ENCODE measurements around the gene PRKAR1A. TPM values are rescaled to one million over a fixed set of nuclear protein-coding genes. Genes with fewer than 3 reads are reported as not detected.
A peak's percentile ranks its signal among the peaks of the same experiment; 100 is the strongest.
"Not testable (repeated sequence)": the region's sequence is repeated elsewhere in the genome, so short reads cannot be mapped to it uniquely, and the experiment has no call there.

The PRKAR1A gene
- 100 to 1,000 TPM; 340 to 398 (median 369) TPM for polyA plus RNA-seq (ENCODE audit: insufficient read length in 4 of 4)

GRCh38 chr17:68512247-68512959, at the start of gene PRKAR1A:
Gene PRKAR1A, plus strand, starts transcription at chr17:68512430. Its CDS starts 2,970 bp downstream, at chr17:68515400.
- peak in 3 of 4 donors; percentile 95 to 96 (median 95) for DNase-seq (ENCODE audit: low read depth in 4 of 4, low spot score in 2 of 4)

GRCh38 chr17:68463211-68464019, 48.8 kb upstream of the PRKAR1A start:
- DNase-seq (ENCODE audit: low read depth in 4 of 4, low spot score in 2 of 4): no peak

GRCh38 chr17:68468334-68468733, 43.9 kb upstream of the PRKAR1A start:
- DNase-seq (ENCODE audit: low read depth in 4 of 4, low spot score in 2 of 4): no peak

GRCh38 chr17:68468788-68469187, 43.4 kb upstream of the PRKAR1A start:
- no peak for DNase-seq (ENCODE audit: low read depth in 4 of 4, low spot score in 2 of 4)

- no peak for DNase-seq (ENCODE audit: low read depth in 4 of 4, low spot score in 2 of 4)
These were observed 41.3 kb upstream of the PRKAR1A start for GRCh38 chr17:68470961-68471360.

GRCh38 chr17:68480885-68481284, 31.3 kb upstream of the PRKAR1A start:
- no peak for DNase-seq (ENCODE audit: low read depth in 4 of 4, low spot score in 2 of 4)

- no peak for DNase-seq (ENCODE audit: low read depth in 4 of 4, low spot score in 2 of 4)
These were observed 29.6 kb upstream of the PRKAR1A start for GRCh38 chr17:68482576-68483041.

- DNase-seq (ENCODE audit: low read depth in 4 of 4, low spot score in 2 of 4): no peak
These were observed 27.8 kb upstream of the PRKAR1A start for GRCh38 chr17:68484458-68484857.

GRCh38 chr17:68489919-68490318, 22.3 kb upstream of the PRKAR1A start:
- DNase-seq (ENCODE audit: low read depth in 4 of 4, low spot score in 2 of 4): no peak

GRCh38 chr17:68491381-68492231, 20.6 kb upstream of the PRKAR1A start:
- no peak for DNase-seq (ENCODE audit: low read depth in 4 of 4, low spot score in 2 of 4)

- DNase-seq (ENCODE audit: low read depth in 4 of 4, low spot score in 2 of 4): not testable (repeated sequence)
These were observed 19.7 kb upstream of the PRKAR1A start for GRCh38 chr17:68492394-68493054.

- DNase-seq (ENCODE audit: low read depth in 4 of 4, low spot score in 2 of 4): no peak
These were observed 17.1 kb upstream of the PRKAR1A start for GRCh38 chr17:68495081-68495480.

- no peak for DNase-seq (ENCODE audit: low read depth in 4 of 4, low spot score in 2 of 4)
These were observed 14.3 kb upstream of the PRKAR1A start for GRCh38 chr17:68497885-68498319.

- no peak for DNase-seq (ENCODE audit: low read depth in 4 of 4, low spot score in 2 of 4)
These were observed 13.5 kb upstream of the PRKAR1A start for GRCh38 chr17:68498479-68499326.

GRCh38 chr17:68499587-68499986, 12.6 kb upstream of the PRKAR1A start:
- DNase-seq (ENCODE audit: low read depth in 4 of 4, low spot score in 2 of 4): no peak

GRCh38 chr17:68501074-68501473, 11.2 kb upstream of the PRKAR1A start:
- DNase-seq (ENCODE audit: low read depth in 4 of 4, low spot score in 2 of 4): no peak

- DNase-seq (ENCODE audit: low read depth in 4 of 4, low spot score in 2 of 4): no peak
These were observed 6.3 kb upstream of the PRKAR1A start for GRCh38 chr17:68505951-68506350.

- DNase-seq (ENCODE audit: low read depth in 4 of 4, low spot score in 2 of 4): no peak
These were observed 4.7 kb upstream of the PRKAR1A start for GRCh38 chr17:68507576-68507975.
